Measurements from ENCODE around the gene RAB30.

Gene RAB30

GRCh38 chr11:83024270-83024854, 47.3 kb downstream of the RAB30 start:
- no peak for DNase-seq (ENCODE audit: low read depth in 1 of 2, low spot score in 1 of 2)
- H3K4me3 ChIP-seq (replicated peaks; ENCODE audit: insufficient read depth, low read length) = no peak overlapping the region
- no peak overlapping the region for H3K27ac ChIP-seq (replicated peaks)
- no peak for TF ChIP-seq POLR2AphosphoS5 (IDR thresholded peaks at IDR 0.05; ENCODE audit: low read depth)
- H3K27me3 ChIP-seq (ENCODE audit: insufficient read depth, poor library complexity, severe bottlenecking) = no peaks in the 10 kb centered on the region

- no peak for DNase-seq (ENCODE audit: low read depth in 1 of 2, low spot score in 1 of 2)
- Histone ChIP-seq H3K27ac (replicated peaks) (no peak overlapping the region), H3K27me3 (ENCODE audit: insufficient read depth, poor library complexity, severe bottlenecking) (peaks cover under 1% of the 10 kb centered on the region), H3K4me3 (replicated peaks; ENCODE audit: insufficient read depth, low read length) (no peak overlapping the region)
- TF ChIP-seq POLR2AphosphoS5 (IDR thresholded peaks at IDR 0.05; ENCODE audit: low read depth) = no peak
- no peak for TF ChIP-seq CTCF (IDR thresholded peaks at IDR 0.05; ENCODE audit: insufficient read depth, low read length)
- no peak for TF ChIP-seq REST (IDR thresholded peaks at IDR 0.05; ENCODE audit: insufficient replicate concordance, low read depth)
- TF ChIP-seq SPI1 (IDR thresholded peaks at IDR 0.05; ENCODE audit: borderline replicate concordance, low read depth) = no peak
These were observed 48.3 kb downstream of the RAB30 start for GRCh38 chr11:83023410-83023809.

- DNase-seq (ENCODE audit: low read depth in 1 of 2, low spot score in 1 of 2) = no peak
- Histone ChIP-seq H3K4me3 (replicated peaks; ENCODE audit: insufficient read depth, low read length) (no peak overlapping the region), H3K27me3 (ENCODE audit: insufficient read depth, poor library complexity, severe bottlenecking) (peaks cover 3% of the 10 kb centered on the region), H3K27ac (replicated peaks) (no peak overlapping the region)
- TF ChIP-seq GABPA (IDR thresholded peaks at IDR 0.05; ENCODE audit: low read depth) = no peak
- no peak for TF ChIP-seq CTCF (IDR thresholded peaks at IDR 0.05; ENCODE audit: insufficient read depth, low read length)
- no peak for TF ChIP-seq POLR2AphosphoS5 (IDR thresholded peaks at IDR 0.05; ENCODE audit: low read depth)
- no peak for TF ChIP-seq SPI1 (IDR thresholded peaks at IDR 0.05; ENCODE audit: borderline replicate concordance, low read depth)
- no peak for TF ChIP-seq REST (IDR thresholded peaks at IDR 0.05; ENCODE audit: insufficient replicate concordance, low read depth)
These were observed 49.9 kb downstream of the RAB30 start for GRCh38 chr11:83021780-83022125.

DNA sequence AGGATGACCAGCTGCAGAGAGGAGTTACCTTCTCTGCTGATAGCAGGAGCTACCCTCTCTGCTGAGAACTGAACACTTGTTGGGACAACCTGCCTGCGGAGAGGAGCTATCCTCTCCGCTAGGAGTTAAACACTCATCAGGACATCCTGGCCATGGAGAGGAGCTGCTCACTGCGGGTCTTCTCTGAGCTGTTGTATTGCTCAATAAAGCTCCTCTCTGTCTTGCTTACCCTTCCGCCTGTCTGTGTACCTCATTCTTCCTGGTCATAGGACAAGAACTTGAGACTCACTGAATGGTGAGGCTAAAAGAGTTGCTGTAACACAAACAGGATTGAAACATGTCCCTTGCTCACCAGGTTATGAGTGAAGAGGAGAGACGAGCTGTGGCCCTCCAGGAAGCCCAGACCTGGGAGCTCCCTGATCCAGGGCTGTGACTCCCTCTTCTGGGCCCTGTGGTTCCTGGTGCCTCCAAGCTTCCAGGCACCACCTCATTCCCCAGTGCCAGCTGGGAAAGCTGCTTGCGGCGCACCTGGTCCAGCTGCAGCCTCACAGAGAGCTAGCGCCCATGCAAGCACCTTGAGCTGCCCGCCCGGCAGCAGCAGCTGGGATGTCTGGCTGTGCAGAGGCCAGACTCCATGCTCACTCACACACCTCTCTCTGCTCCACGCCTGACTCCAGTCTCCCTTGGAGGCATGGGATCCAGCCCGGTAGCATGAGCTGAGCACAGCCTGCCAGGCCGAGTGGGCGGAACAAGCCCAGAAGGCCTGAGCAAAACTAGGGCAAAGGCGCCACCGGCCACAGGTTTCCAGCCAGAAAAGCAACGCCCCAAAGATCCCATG, 50.5 kb downstream of the RAB30 start:
- no peak overlapping the region for H3K27ac ChIP-seq (replicated peaks)

More for the DNA sequence above, 50.5 kb downstream of the RAB30 start:
- no peak overlapping the region for H3K4me3 ChIP-seq (replicated peaks; ENCODE audit: insufficient read depth, low read length)
- no peak for DNase-seq (ENCODE audit: low read depth in 1 of 2, low spot score in 1 of 2)
- peaks cover 3% of the 10 kb centered on the region for H3K27me3 ChIP-seq (ENCODE audit: insufficient read depth, poor library complexity, severe bottlenecking)
- TF ChIP-seq REST (IDR thresholded peaks at IDR 0.05; ENCODE audit: insufficient replicate concordance, low read depth) (no peak), CTCF (IDR thresholded peaks at IDR 0.05; ENCODE audit: insufficient read depth, low read length) (no peak)
